ENCODE results near the gene PHACTR1.

PHACTR1 gene

DNA sequence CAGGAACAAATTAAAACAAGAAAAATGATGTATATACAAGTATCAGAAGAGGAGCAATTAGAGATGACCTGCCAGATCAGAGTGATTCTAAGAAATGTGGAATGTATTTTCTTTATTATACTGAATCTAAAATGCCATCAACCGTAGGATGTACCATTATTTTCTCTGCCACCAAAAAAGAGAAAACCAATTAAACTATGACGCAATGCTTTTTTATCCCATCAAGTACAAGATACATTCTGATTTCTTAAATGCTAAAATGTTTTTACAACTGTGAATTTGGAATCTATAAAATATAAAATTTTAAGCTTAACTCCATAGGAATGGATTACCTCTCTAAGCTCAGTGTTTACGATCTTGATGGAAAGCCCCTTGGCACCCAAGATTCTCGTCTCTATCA, 85.9 kb downstream of the PHACTR1 start:
- DNase-seq (ENCODE audit: low read depth in 1 of 2, low spot score in 1 of 2): no peak

DNA sequence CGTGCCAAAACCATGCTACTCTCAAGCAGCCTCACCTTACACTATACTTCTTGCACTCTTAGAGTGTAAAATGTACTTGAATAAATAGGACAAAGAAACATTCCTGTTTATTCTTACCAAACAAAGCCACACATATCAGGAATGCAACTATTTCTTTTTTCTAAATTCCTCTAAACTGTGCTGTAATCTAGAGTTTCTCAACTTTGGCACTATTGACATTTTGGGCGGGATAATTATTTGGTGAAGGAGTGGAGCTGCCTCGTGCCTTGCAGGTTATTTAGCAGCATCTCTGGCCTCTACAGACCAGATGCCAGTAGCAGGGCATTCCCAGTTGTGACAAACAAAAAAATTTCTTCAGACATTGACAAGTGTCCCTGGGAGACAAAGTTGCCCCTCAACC, 86.9 kb downstream of the PHACTR1 start:
- DNase-seq (ENCODE audit: low read depth in 1 of 2, low spot score in 1 of 2): no peak

GRCh38 chr6:12804952-12805645, 88.5 kb downstream of the PHACTR1 start:
- DNase-seq (ENCODE audit: low read depth in 1 of 2, low spot score in 1 of 2): no peak

DNA sequence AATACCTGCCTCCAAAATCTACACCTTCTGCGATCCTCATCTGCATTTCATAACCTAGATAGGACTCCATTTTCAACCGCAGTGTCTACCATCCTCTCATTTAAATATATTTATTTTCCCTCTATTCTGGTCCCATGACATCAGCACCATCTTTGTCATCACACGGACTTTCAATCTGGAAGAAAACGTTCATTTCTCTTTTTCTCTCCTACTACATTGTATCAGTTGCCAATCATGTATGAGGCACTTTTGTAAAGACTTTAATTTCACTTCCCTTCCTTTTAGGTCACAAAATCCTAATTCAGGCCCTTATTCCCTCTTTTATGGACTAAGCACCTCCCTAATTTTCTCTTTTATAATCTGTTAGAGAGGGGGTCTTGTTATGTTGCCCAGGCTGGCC, 89.6 kb downstream of the PHACTR1 start:
- DNase-seq (ENCODE audit: low read depth in 1 of 2, low spot score in 1 of 2): no peak

DNA sequence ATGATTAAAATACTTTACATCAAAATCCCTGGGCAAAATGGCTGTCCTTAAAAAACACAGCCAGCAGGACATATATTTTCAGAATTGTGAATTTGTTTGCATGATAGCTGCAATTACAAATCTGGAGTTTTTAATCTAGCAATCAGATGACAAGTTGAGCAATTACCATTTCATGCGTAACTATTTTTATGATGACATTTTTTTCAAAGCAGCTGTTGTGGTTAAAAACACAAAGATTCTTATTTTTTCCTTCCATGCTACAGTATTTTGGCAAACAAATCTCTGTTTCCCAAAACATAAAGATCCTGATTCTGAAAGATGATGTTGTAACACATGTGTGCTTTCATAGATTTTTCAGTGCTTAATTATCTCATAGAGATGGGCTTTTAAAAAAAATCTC, 90.2 kb downstream of the PHACTR1 start:
- DNase-seq (ENCODE audit: low read depth in 1 of 2, low spot score in 1 of 2): no peak

DNA sequence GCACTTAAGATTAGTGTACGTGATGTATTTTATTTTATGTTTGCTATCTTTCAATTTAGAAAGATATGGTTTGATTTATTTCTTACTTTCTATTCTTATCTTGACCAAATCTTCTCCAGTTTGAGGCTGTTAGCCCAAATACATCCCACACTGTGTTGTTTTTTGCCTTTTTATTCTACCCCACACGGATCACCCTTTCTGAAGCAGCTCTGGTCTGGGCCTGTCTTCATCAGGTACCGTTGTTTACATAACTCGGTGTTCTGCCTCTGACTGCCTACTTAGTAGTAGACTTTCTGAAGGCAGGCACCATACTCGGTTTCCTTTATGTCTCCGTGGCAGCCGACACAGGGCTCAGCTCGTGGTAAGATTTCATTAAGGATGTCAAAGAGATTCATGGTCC, 95.0 kb downstream of the PHACTR1 start:
- no peak for DNase-seq (ENCODE audit: low read depth in 1 of 2, low spot score in 1 of 2)

- no peak for DNase-seq (ENCODE audit: low read depth in 1 of 2, low spot score in 1 of 2)
Measured at GRCh38 chr6:12813321-12813720, 96.8 kb downstream of the PHACTR1 start.

DNA sequence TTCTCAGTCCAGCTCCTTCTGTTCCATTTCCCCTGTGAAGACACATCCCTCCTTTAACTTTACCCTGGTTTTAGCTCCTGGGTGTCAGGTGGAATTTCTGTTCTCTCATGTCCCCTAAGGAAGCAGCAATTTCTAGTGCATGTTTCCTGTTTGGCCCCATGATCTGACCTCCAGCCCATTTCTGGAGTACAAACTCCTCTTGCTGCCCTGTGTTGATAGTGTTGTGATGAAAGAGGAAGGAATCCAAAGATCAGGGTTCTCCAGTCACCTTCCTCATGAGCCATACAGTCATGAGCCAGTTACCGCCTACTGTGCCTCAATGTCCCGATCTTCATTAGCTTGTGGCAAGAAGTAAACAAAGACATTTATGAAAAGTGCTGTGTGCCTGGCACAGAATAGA, 97.4 kb downstream of the PHACTR1 start:
- DNase-seq (ENCODE audit: low read depth in 1 of 2, low spot score in 1 of 2): no peak

DNA sequence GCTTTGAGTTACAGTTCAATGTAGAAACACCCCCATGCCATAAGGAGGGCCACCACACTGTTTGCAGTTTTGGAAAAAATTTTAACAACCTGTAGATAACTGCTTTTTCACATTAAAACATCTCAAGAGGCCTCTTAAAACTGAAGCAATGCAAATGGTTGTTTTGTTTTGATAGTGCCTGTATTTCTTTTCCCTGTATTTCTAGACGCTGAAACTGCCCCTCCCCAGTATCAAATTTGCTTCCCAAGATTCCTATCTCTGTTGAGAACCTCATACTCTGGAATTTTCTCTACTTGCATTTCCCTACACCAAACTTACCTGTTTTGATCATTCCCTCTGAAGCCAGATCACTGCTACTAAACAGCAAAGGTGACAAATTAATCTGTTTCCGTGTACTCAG, 98.5 kb downstream of the PHACTR1 start:
- DNase-seq (ENCODE audit: low read depth in 1 of 2, low spot score in 1 of 2): no peak

DNA sequence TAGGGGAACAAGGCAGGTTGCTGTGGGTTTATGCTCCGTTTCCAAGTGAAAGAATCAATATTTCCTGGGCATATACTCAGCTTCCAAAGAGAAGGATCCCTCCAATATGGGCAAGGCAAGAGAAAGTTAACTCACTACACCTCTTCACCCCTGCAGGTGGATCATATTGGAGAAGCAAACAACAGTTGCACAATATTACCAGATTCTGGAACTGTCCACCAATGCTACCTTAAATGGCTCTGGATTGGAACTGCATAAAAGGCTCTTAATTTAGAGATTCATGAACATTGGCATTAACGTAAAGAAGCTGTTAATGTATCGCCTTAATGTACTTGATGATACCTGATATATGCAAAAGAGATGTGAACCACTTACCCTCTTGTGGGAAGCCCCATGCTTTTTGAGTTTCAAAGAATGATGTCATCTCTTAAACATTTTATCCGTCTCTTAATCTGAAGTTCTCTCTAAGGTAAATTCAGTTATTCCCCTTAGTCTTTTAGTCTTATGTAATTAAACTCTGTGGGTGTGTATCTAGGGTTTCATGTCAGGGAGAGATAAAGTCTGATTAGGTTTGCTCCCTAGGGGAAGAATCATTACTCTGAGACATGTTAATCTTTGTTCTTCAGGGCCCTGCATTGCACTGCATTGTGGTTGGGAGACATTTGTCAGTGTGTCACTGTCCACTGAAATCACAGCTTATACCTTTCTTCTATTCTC, 99.5 kb downstream of the PHACTR1 start:
- DNase-seq (ENCODE audit: low read depth in 1 of 2, low spot score in 1 of 2): no peak

GRCh38 chr6:12818324-12818723, 101.8 kb downstream of the PHACTR1 start:
- no peak for DNase-seq (ENCODE audit: low read depth in 1 of 2, low spot score in 1 of 2)

DNA sequence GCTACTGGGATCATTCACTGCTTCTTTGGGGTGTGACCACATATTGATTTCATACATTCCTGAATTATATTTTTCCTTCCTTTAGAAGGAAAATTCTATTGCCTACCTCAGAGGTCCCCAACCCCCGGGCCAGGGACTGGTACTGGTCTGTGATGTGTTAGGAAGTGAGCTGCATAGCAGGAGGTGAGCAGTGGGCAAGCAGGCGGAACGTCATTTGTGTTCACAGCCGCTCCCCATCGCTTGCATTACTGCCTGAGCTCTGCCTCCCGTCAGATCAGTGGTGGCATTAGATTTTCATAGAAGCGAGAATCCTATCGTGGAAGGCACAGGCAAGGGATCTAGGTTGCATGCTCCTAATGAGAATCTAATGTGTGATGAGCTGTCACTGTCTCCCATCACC, 107.3 kb downstream of the PHACTR1 start:
- DNase-seq (ENCODE audit: low read depth in 1 of 2, low spot score in 1 of 2): no peak

DNA sequence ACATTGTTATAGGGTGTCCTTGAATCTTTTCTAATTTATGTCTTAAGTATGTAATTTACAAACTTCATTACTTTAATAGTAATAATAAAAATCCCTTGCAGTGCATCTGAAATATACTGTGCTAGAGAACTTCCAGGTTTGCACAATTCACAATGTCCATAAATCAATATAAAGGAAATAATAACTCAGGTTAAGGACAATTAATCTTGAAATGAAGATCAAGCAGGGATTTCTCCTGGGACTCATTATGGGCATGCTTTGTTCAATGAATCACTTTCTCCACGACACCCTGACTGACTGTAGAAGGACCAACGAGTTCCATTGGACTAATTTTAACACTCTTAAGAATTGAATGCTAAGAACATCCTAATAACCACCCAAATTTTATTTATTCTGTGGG, 110.0 kb downstream of the PHACTR1 start:
- no peak for DNase-seq (ENCODE audit: low read depth in 1 of 2, low spot score in 1 of 2)

DNA sequence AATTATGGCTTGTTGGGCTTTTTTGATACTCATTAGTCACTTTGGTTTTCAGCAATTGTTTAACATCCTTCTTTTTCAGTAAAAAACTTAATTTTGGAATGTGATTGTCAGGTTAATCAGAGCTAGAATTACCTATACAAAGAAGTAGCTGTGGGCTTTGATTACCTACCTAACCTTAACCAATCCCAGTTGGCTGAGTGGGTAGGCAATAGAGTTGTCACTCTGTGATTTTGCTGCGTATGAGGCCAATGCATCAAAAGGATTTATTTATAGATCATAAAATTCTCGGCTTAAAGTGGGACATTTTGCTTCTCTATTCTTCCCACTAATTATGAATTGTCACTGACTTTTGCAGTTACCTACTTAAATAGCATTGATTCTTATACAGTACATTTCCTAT, 111.4 kb downstream of the PHACTR1 start:
- DNase-seq (ENCODE audit: low read depth in 1 of 2, low spot score in 1 of 2): no peak

DNA sequence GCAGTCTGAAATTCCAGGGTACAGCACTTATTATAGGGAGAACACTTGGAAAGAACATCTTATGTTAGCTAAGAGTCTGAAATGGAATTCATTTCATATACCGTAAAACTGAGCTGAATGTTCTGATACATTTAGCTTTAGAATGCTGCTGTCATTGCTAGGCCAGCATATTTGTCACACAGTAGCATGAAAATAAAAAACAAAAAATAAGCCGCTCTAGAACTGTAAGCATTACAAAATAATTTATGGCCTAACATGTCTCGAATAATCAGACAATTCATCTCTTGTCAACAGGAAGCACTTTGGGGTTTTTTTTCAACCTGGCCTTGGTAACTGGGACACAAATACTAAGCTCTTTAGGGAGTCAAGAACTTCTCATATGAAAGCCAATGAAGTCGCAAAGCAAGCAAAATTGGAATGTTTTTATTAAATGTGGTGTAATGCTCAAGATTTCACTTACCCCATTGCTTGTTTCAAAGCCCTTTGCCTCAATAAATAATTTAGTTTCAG, 115.7 kb downstream of the PHACTR1 start:
- DNase-seq (ENCODE audit: low read depth in 1 of 2, low spot score in 1 of 2): no peak

DNA sequence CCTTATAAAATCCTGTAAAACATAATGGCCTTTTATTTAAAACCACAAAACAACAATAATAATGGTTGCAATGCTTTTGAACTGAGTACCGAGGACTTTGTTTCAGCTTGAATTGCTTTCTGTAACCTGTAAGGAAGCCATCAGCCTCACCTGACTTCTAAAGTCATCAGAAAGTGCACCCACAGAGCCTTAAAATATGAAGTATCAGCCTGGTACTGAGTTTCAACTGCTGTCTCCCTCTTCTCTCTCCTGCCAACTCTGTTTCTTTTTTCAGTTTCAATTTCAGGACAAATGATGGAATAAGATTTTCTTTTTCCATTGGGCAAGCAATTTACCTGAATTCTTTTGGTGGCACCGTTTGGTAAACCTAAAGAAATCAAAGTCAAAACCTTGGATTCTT, 119.4 kb downstream of the PHACTR1 start:
- no peak for DNase-seq (ENCODE audit: low read depth in 1 of 2, low spot score in 1 of 2)

- DNase-seq (ENCODE audit: low read depth in 1 of 2, low spot score in 1 of 2): no peak
Measured at GRCh38 chr6:12841619-12842018, 125.1 kb downstream of the PHACTR1 start.

DNA sequence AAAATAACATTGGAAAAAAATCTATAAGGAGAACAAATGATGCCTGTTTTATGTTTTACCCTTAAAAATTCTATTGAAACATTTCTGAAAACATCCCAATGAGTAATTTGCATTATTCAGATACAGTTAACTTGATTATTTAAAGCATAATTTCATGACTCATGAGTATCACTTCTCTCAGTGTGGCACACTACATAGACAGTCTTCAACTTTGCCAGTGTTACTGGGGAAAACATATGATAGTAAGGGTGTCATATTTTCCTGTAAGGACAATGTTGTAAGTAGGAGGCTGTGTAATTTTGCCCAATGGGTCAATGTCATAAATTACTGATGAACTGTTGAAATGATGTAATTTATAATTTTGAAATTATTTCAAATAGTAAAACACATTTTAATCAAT, 125.5 kb downstream of the PHACTR1 start:
- DNase-seq (ENCODE audit: low read depth in 1 of 2, low spot score in 1 of 2): no peak

- no peak for DNase-seq (ENCODE audit: low read depth in 1 of 2, low spot score in 1 of 2)
Measured at GRCh38 chr6:12842658-12843057, 126.1 kb downstream of the PHACTR1 start.

GRCh38 chr6:12844284-12845223, 128.0 kb downstream of the PHACTR1 start:
- DNase-seq (ENCODE audit: low read depth in 1 of 2, low spot score in 1 of 2): no peak

DNA sequence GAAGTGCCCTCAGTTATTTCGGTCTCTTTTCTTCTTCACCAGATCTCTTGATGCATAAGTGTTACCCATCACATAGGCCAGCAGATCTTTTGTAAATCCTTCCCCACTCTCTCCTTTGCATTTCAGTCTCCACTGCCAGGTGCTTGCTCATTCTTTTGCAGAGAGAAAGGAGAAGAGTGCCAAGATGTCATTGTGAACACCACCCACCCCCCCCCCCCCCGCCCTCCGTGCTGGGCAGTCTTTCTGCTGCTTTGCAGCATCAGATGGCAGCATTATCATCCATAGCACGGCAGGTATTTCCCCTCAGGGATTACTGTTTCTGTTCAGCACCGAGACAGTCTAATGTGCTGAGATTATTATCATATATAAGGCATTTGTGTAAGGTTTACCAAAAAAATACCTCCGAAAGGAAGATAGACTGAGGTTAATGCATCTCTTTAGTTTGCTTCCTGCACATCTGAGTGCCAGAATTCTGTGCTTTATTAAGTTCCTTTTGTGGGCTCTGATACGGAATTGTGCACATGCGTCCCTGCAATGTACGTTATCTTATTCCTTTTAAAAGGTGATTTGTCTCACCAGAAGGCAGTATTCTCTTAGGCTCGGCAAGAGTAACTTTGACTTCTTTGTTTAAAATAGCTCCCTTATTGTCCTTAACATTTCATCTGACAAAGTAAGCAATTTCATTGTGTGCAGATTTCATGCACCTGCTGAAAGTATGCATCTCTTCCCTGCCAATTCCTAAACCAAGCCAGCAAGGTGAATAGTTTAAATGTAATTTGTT, 128.8 kb downstream of the PHACTR1 start:
- DNase-seq (ENCODE audit: low read depth in 1 of 2, low spot score in 1 of 2): no peak

Data from activated T-helper 1 cell treated with anti-CD3 and anti-CD28 coated beads, Interleukin-2, amount 50 U/mL, for 16 hours (primary cell).